SU-DHL-6 (cell line): ENCODE data around the gene WSCD1.

ENCODE experiments used
- H2AFZ ChIP-seq: fragments of 200-600 bp; sonication (generic); 2 replicates; pipeline ENCODE4 v1.6.1; 2014; ENCODE audit warnings: low read depth, mild to moderate bottlenecking, moderate library complexity, mixed read lengths, antibody characterized with exemption, low read length; ENCODE audit not compliant: severe bottlenecking
- H3F3A ChIP-seq: fragments of 200-600 bp; shearing (Covaris generic); 2 replicates; pipeline ENCODE4 v1.6.0; 2016; ENCODE audit warnings: antibody characterized with exemption, mild to moderate bottlenecking; ENCODE audit not compliant: insufficient read depth
- H3K27ac ChIP-seq: fragments of 200-600 bp; sonication (generic); 2 replicates; pipeline ENCODE4 v1.5.1; 2016; ENCODE audit warnings: low read depth, mild to moderate bottlenecking, low read length, moderate library complexity, mixed read lengths
- H3K27me3 ChIP-seq: fragments of 200-600 bp; sonication (generic), shearing (Covaris generic); 2 replicates; pipeline ENCODE4 v1.6.0; 2014; ENCODE audit warnings: mild to moderate bottlenecking, low read length
- H3K36me3 ChIP-seq: fragments of 200-600 bp; sonication (generic); 2 replicates; pipeline ENCODE4 v1.6.1; 2014; ENCODE audit warnings: mild to moderate bottlenecking, low read length, mixed read lengths
- H3K4me2 ChIP-seq: fragments of 300-600, 200-600 bp; shearing (Covaris generic), sonication (generic); 2 replicates; pipeline ENCODE4 v1.6.0; 2014; ENCODE audit warnings: low read length, low read depth, mild to moderate bottlenecking; ENCODE audit not compliant: poor library complexity, severe bottlenecking
- H3K4me3 ChIP-seq: fragments of 200-600 bp; sonication (generic); 2 replicates; pipeline ENCODE4 v1.5.1; 2014; ENCODE audit warnings: antibody characterized with exemption, low read length, mild to moderate bottlenecking, mixed read lengths; ENCODE audit not compliant: insufficient read depth, poor library complexity, severe bottlenecking
- H3K79me2 ChIP-seq: fragments of 200-600 bp; sonication (generic); 2 replicates; pipeline ENCODE4 v1.6.1; 2014; ENCODE audit warnings: mild to moderate bottlenecking, low read length, moderate library complexity; ENCODE audit not compliant: insufficient read depth
- H3K9ac ChIP-seq: fragments of 200-600 bp; sonication (generic); 2 replicates; pipeline ENCODE4 v1.7.0; 2014; ENCODE audit warnings: mild to moderate bottlenecking, low read length
- H3K9me2 ChIP-seq: fragments of 200-600 bp; sonication (generic); replicated peaks from 2 replicates; pipeline ENCODE4 v1.6.1; 2014; ENCODE audit warnings: low read length; ENCODE audit not compliant: insufficient read depth
- H3K9me3 ChIP-seq: fragments of 200-600 bp; sonication (generic); 2 replicates; pipeline ENCODE4 v1.6.1; 2014; ENCODE audit warnings: low read length, mixed read lengths; ENCODE audit not compliant: insufficient read depth
- H4K20me1 ChIP-seq: fragments of 200-600 bp; sonication (generic); 2 replicates; pipeline ENCODE4 v1.6.1; 2014; ENCODE audit warnings: low read depth, mild to moderate bottlenecking, antibody characterized with exemption, low read length, moderate library complexity, mixed read lengths
- EZH2phosphoT487 ChIP-seq: fragments of 200-600 bp; sonication (generic), shearing (Covaris generic); conservative IDR thresholded peaks from 2 replicates; pipeline ENCODE4 v1.6.1; 2018; ENCODE audit warnings: mild to moderate bottlenecking, antibody characterized with exemption, low read length, moderate library complexity, mixed read lengths
- TF ChIP-seq, protein P1 (sequence below): fragments of 200-600 bp; sonication (generic); IDR thresholded peaks from one replicate; pipeline ENCODE4 v1.5.1; 2017; ENCODE audit warnings: antibody characterized with exemption, mild to moderate bottlenecking, low read length, moderate library complexity; ENCODE audit not compliant: insufficient read depth, poor library complexity, severe bottlenecking

Gene WSCD1

DNA sequence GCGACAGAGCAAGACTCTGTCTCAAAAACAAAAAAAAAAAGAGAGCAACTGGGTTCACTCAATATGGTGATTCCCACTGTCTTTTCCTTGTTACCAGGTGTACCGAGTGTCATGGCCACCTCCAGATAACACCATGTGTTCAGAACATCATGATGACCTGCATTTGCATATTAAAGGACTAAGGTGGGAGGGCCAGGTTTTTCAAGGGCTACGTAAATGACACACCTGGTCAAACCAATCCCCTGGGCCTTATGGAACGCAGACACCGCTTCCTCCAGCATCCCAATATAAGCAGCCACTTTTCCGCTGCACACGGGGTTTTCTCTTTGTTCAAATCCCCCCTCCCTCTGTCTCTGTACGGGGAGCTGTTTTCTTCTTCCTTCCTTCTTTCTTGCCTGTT lies 29.3 kb downstream of the WSCD1 start:
- no peak overlapping the region for H3K4me2 ChIP-seq
- no peak for TF ChIP-seq EZH2phosphoT487
- TF ChIP-seq, protein P1, sequence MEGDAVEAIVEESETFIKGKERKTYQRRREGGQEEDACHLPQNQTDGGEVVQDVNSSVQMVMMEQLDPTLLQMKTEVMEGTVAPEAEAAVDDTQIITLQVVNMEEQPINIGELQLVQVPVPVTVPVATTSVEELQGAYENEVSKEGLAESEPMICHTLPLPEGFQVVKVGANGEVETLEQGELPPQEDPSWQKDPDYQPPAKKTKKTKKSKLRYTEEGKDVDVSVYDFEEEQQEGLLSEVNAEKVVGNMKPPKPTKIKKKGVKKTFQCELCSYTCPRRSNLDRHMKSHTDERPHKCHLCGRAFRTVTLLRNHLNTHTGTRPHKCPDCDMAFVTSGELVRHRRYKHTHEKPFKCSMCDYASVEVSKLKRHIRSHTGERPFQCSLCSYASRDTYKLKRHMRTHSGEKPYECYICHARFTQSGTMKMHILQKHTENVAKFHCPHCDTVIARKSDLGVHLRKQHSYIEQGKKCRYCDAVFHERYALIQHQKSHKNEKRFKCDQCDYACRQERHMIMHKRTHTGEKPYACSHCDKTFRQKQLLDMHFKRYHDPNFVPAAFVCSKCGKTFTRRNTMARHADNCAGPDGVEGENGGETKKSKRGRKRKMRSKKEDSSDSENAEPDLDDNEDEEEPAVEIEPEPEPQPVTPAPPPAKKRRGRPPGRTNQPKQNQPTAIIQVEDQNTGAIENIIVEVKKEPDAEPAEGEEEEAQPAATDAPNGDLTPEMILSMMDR, result no peak
- H3K27ac ChIP-seq, result no peak overlapping the region
- no peaks in the 10 kb centered on the region for H4K20me1 ChIP-seq
- H2AFZ ChIP-seq, result no peak overlapping the region
- no peak overlapping the region for H3K4me3 ChIP-seq
- H3K36me3 ChIP-seq, result no peaks in the 10 kb centered on the region
- no peak overlapping the region for H3K9ac ChIP-seq
- no peaks in the 10 kb centered on the region for H3K27me3 ChIP-seq
- no peaks in the 10 kb centered on the region for H3K9me3 ChIP-seq
- no peaks in the 10 kb centered on the region for H3F3A ChIP-seq
- no peaks in the 10 kb centered on the region for H3K9me2 ChIP-seq
- no peaks in the 10 kb centered on the region for H3K79me2 ChIP-seq

DNA sequence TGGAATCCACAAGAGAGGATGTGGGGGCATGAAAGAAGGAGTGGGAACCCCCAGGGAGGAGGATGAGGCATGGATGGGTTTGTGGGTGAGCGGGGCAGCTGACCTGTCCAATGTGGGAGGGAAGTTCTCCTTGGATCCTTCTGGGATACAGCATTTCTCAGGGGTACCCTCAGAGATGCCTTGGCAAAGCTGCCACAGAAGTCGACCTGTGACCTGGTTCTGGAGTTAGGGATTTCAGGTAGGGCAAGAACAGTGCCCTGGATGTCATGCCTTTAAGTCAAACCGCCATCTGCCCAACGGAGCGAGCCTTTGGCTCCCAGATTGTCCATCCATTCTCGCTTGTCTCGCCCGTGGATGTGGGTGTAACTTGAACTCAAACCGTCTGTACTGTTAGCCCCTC lies 30.0 kb downstream of the WSCD1 start:
- Histone ChIP-seq H2AFZ (no peak overlapping the region), H3K9ac (no peak overlapping the region), H3K4me3 (no peak overlapping the region), H3K9me3 (no peaks in the 10 kb centered on the region), H3K36me3 (no peaks in the 10 kb centered on the region), H3K79me2 (no peaks in the 10 kb centered on the region), H3K4me2 (no peak overlapping the region), H3K27ac (no peak overlapping the region), H3F3A (no peaks in the 10 kb centered on the region), H3K9me2 (no peaks in the 10 kb centered on the region), H4K20me1 (no peaks in the 10 kb centered on the region), H3K27me3 (no peaks in the 10 kb centered on the region)
- TF ChIP-seq EZH2phosphoT487, result no peak
- TF ChIP-seq, protein P1, result no peak

DNA sequence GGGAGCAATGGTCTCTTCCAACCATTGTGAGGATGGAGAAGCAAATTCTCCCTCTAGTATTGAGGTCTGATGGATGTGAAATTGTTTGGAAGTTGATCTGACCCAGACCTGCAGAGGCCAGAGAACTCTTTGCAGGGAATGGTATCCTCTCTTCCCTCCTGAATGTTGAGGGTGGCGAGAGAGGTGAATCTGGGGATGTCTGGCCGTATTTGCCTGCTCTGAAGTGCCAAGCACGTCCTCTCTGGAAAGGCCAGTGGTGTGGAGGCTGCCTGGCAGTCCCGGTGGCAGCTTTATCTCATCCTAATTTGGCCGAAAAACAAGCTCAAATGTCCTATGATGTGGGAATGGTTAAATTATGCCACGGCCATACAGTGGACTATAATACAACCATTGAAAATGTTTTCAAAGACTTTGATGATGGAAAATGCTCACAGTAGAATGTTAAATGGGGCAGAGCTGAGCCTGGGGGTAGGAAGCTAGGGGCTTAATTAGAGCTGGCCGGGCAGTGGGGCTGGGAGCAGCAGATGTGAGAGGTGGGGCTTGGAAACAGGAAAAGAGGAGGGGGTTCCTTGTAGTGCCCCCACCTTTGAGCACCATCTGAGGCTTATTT lies 30.8 kb downstream of the WSCD1 start:
- H3K4me3 ChIP-seq, result no peak overlapping the region
- no peaks in the 10 kb centered on the region for H3K27me3 ChIP-seq
- H3K36me3 ChIP-seq, result no peaks in the 10 kb centered on the region
- no peaks in the 10 kb centered on the region for H3K79me2 ChIP-seq
- H3K9ac ChIP-seq, result no peak overlapping the region
- TF ChIP-seq, protein P1, result no peak
- no peak for TF ChIP-seq EZH2phosphoT487
- H3F3A ChIP-seq, result no peaks in the 10 kb centered on the region
- no peak overlapping the region for H2AFZ ChIP-seq
- no peak overlapping the region for H3K4me2 ChIP-seq
- no peaks in the 10 kb centered on the region for H3K9me3 ChIP-seq
- no peaks in the 10 kb centered on the region for H3K9me2 ChIP-seq
- H3K27ac ChIP-seq, result no peak overlapping the region
- H4K20me1 ChIP-seq, result no peaks in the 10 kb centered on the region
